OCI-LY7 (cell line): ENCODE results near the gene CACNA1I. TPM values are rescaled to one million over a fixed set of nuclear protein-coding genes. Genes with fewer than 3 reads are reported as not detected.

Source experiments
- BruUV-seq: library from RNA; stranded (reverse); fragments of 400-500 nt; replicated peaks from 2 replicates; lab custom pipeline; 2021; lab: Mats Ljungman, UMichigan
- CTCF ChIA-PET: fragments of 300-600 bp; sonication (Branson Sonifier 250); formaldehyde crosslinking; loops from one replicate; lab custom pipeline; 2022; ENCODE audit warnings: antibody characterized with exemption; ENCODE audit not compliant: unreplicated experiment; lab: Charles Lee
- POLR2A ChIA-PET: fragments of 300-600 bp; sonication (Branson Sonifier 250); formaldehyde crosslinking; loops from one replicate; lab custom pipeline; 2022; ENCODE audit warnings: antibody characterized with exemption; lab: Charles Lee
- DNase-seq: peaks from one replicate; pipeline ENCODE4 v3.0.0-alpha.2; 2015; ENCODE audit warnings: low spot score
- H2AFZ ChIP-seq: fragments of 200-600 bp; sonication (generic), shearing (Covaris generic); 2 replicates; pipeline ENCODE4 v1.6.1; 2014; ENCODE audit warnings: mild to moderate bottlenecking, antibody characterized with exemption, low read length, moderate library complexity
- H3K27ac ChIP-seq: fragments of 200-600 bp; sonication (generic); 2 replicates; pipeline ENCODE4 v1.5.1; 2014; ENCODE audit warnings: mixed run types, low read depth, mild to moderate bottlenecking, moderate library complexity, low read length, inconsistent platforms; ENCODE audit not compliant: poor library complexity, severe bottlenecking
- H3K36me3 ChIP-seq: fragments of 200-600 bp; sonication (generic); 2 replicates; pipeline ENCODE4 v1.6.1; 2014; ENCODE audit warnings: mild to moderate bottlenecking, antibody characterized with exemption, low read length, moderate library complexity, mixed read lengths; ENCODE audit not compliant: insufficient read depth
- H3K4me1 ChIP-seq: fragments of 200-600 bp; sonication (generic); 2 replicates; pipeline ENCODE4 v1.5.1; 2014; ENCODE audit warnings: mild to moderate bottlenecking, low read length; ENCODE audit not compliant: insufficient read depth, poor library complexity, severe bottlenecking
- H3K4me2 ChIP-seq: fragments of 200-600 bp; sonication (generic); 2 replicates; pipeline ENCODE4 v1.6.1; 2014; ENCODE audit warnings: mild to moderate bottlenecking, low read length
- H3K4me3 ChIP-seq: fragments of 200-600 bp; sonication (generic); 2 replicates; pipeline ENCODE4 v1.5.1; 2014; ENCODE audit warnings: mild to moderate bottlenecking, low read depth, low read length; ENCODE audit not compliant: poor library complexity, severe bottlenecking
- H3K79me2 ChIP-seq: fragments of 200-600 bp; sonication (generic); 2 replicates; pipeline ENCODE4 v1.6.1; 2016; ENCODE audit warnings: low read depth, mild to moderate bottlenecking, low read length, moderate library complexity, mixed read lengths; ENCODE audit not compliant: insufficient read depth
- H3K9me2 ChIP-seq: fragments of 200-600 bp; sonication (generic); 2 replicates; pipeline ENCODE4 v1.6.1; 2016; ENCODE audit warnings: mild to moderate bottlenecking, low read length, mixed read lengths; ENCODE audit not compliant: insufficient read depth
- H3K9me3 ChIP-seq: fragments of 200-600 bp; sonication (generic); 2 replicates; pipeline ENCODE4 v1.6.1; 2014; ENCODE audit warnings: mild to moderate bottlenecking, mixed run types, low read length, mixed read lengths
- H4K20me1 ChIP-seq: fragments of 200-600 bp; sonication (generic); 2 replicates; pipeline ENCODE4 v1.6.1; 2014; ENCODE audit warnings: mild to moderate bottlenecking, antibody characterized with exemption, low read length, moderate library complexity, mixed read lengths; ENCODE audit not compliant: insufficient read depth
- EZH2phosphoT487 ChIP-seq: fragments of 200-600 bp; sonication (generic); IDR thresholded peaks from 2 replicates; pipeline ENCODE4 v1.6.1; 2018; ENCODE audit warnings: low read depth, borderline replicate concordance, mild to moderate bottlenecking, mixed run types, antibody characterized with exemption, low read length, moderate library complexity, mixed read lengths
- intact Hi-C: fragments of 100-400 bp; cut with micrococcal nuclease; formaldehyde crosslinking; loops from one replicate; pipeline ENCODE4 v1.10.0; 2022; ENCODE audit not compliant: unreplicated experiment
- total RNA-seq, 2 experiments: library from RNA; depleted of rRNA in 1 of 2; stranded (reverse); fragments of >200 nt in 1 of 2; shearing (Covaris generic) in 1 of 2; gene quantifications; 2 replicates each; pipeline ENCODE4 v1.2.3, GENCODE V29; 2014 to 2022
- TF ChIP-seq, protein P1 (sequence below): fragments of 200-600 bp; sonication (generic); conservative IDR thresholded peaks from 2 replicates; pipeline ENCODE4 v1.5.1; 2014; ENCODE audit warnings: mild to moderate bottlenecking, antibody characterized with exemption, low read length, moderate library complexity, mixed read lengths

The CACNA1I gene
- total RNA-seq, 2 experiments from 2014 or later = 0.03 TPM; not detected in 1

DNA sequence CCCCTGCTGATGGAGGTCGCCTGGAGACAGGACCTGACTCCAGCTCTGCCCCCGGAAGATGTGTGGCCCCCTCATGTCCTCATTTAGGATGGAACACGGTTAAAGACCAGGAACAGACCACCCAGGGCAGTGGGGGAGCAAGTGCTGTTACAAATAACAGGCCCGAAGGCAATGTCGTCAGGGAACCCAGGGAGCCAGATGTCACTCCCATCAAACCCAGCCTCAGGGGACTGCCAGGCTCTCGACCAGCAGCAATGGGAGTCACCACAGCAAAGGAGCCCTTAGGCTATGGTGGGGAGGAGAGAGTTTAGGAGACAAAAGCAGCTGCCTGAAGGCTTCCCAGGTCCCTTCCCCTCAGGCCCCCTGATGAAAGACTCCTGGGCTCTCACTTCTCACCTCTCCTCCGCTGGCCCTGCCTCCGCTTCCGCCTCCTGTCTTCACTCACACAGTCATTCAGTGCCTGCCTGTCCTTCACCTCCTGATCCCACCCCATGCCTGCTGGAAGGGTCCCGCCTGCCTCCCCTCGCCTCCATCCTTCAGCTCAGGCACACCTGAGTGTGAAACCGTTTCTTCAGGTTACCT is 42.4 kb upstream of the CACNA1I start:
- intact Hi-C loops = loop anchor here (2.0 to 5.0 kb wide), 6 partner anchors 81 to 376 kb away; partner anchors contain the start of genes CBX7, RPL3 and TAB1
- POLR2A ChIA-PET = interaction anchor here (1.1 to 1.7 kb wide), 5 partner anchors 8 to 179 kb away, joined by 3 to 14 read pairs (median 4); partner anchors contain the start of genes ATF4 and MIEF1
- BruUV-seq = no TSS peak
- TF ChIP-seq, protein P1, sequence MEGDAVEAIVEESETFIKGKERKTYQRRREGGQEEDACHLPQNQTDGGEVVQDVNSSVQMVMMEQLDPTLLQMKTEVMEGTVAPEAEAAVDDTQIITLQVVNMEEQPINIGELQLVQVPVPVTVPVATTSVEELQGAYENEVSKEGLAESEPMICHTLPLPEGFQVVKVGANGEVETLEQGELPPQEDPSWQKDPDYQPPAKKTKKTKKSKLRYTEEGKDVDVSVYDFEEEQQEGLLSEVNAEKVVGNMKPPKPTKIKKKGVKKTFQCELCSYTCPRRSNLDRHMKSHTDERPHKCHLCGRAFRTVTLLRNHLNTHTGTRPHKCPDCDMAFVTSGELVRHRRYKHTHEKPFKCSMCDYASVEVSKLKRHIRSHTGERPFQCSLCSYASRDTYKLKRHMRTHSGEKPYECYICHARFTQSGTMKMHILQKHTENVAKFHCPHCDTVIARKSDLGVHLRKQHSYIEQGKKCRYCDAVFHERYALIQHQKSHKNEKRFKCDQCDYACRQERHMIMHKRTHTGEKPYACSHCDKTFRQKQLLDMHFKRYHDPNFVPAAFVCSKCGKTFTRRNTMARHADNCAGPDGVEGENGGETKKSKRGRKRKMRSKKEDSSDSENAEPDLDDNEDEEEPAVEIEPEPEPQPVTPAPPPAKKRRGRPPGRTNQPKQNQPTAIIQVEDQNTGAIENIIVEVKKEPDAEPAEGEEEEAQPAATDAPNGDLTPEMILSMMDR = no peak
- no peak for TF ChIP-seq EZH2phosphoT487
- peaks cover 38% of the 10 kb centered on the region for H3K79me2 ChIP-seq
- peak overlapping the region; percentile 81 for H3K4me2 ChIP-seq
- CTCF ChIA-PET = interaction anchor here (1.0 to 3.2 kb wide), 6 partner anchors 8 to 184 kb away, joined by 3 to 17 read pairs (median 4); partner anchors contain the start of gene ATF4
- H3K4me1 ChIP-seq = peaks cover 88% of the 10 kb centered on the region
- no peak overlapping the region for H2AFZ ChIP-seq
- no peak for DNase-seq
- no peaks in the 10 kb centered on the region for H3K9me3 ChIP-seq
- H3K9me2 ChIP-seq = no peaks in the 10 kb centered on the region
- peak overlapping the region; percentile 97 for H3K4me3 ChIP-seq
- H3K36me3 ChIP-seq = peaks cover 70% of the 10 kb centered on the region
- H4K20me1 ChIP-seq = peaks cover 5% of the 10 kb centered on the region; the same call in 1 of the 2 replicates
- peak overlapping the region; percentile 95 for H3K27ac ChIP-seq

DNA sequence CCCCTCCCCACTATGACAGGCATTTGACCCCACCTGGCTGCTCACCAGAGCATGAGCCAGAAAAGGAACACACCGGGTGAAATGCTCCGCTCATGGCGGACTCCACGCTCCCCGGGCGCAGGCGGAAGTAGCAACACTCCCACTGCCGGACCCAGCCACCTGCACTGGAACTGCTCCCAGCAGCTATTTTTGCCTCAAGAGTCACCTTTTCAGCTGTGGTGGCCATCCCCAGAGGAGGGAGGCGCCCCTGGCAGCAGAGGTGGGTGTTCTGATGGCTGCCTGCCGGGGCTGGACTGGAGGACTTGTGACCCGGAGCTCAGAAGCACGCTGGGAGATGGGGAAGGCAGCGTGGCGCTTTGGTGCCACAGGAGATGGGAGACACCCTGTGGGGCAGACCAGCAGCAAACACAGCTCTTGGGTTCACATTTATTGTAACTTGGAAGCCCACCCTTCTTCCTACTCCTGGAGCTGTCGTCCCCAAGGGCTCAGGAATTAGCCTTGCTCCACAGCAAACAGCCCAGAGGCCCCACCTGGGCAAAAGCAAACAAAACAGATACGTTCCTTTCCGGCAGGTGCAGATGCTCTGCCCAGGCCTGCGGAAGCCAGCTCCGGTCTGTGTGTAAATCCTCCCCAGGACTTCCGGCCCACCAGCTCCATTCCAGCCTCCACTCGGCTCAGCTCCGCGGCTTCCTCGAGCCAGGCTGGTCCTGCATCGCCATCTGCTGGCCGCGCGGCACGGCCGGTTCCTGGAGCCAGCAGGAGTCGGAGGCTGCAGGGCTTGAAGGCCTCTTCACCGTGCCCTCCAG is 41.7 kb upstream of the CACNA1I start:
- BruUV-seq = TSS peak; percentile 69
- CTCF ChIA-PET = interaction anchor here (0.6 to 3.2 kb wide), 10 partner anchors 9 to 358 kb away, joined by 3 to 17 read pairs (median 4); partner anchors contain the start of gene ATF4
- Histone ChIP-seq H2AFZ (no peak overlapping the region), H3K27ac (peak overlapping the region; percentile 95), H3K9me3 (no peaks in the 10 kb centered on the region), H3K4me1 (peaks cover 87% of the 10 kb centered on the region), H3K9me2 (no peaks in the 10 kb centered on the region), H3K4me2 (peak overlapping the region; percentile 81), H3K4me3 (peak overlapping the region; percentile 97), H3K36me3 (peaks cover 63% of the 10 kb centered on the region), H4K20me1 (peaks cover 3% of the 10 kb centered on the region; the same call in 1 of the 2 replicates), H3K79me2 (peaks cover 32% of the 10 kb centered on the region)
- peak; percentile 96 for DNase-seq
- no peak for TF ChIP-seq EZH2phosphoT487
- TF ChIP-seq, protein P1 = peak; percentile 97
- intact Hi-C loops = loop anchor here (1.0 to 5.0 kb wide), 7 partner anchors 36 to 377 kb away; partner anchors contain the start of genes CBX7, RPL3 and TAB1
- POLR2A ChIA-PET = interaction anchor here (0.6 to 1.7 kb wide), 7 partner anchors 9 to 515 kb away, joined by 3 to 14 read pairs (median 4); partner anchors contain the start of genes ATF4 and MIEF1
